GM12878 (cell line): ENCODE results near the gene AURKAIP1. TPM values are rescaled to one million over a fixed set of nuclear protein-coding genes. Genes with fewer than 3 reads are reported as not detected.

Source experiments
- ATAC-seq: fragments of 200-7000 bp; cut with Tn5 transposase; 3 replicates; pipeline ENCODE4 v1.9.1; 2020; ENCODE audit warnings: mild to moderate bottlenecking, moderate library complexity
- BruUV-seq: library from RNA; stranded (reverse); fragments of 400-500 nt; replicated peaks from 2 replicates; lab custom pipeline; 2021; lab: Mats Ljungman, UMichigan
- CTCF ChIA-PET: fragments of 300-600 bp; sonication (Branson Sonifier 250); formaldehyde crosslinking; extraction: SDS; loops from one replicate; lab custom pipeline; 2021; ENCODE audit warnings: inconsistent platforms; lab: Yijun Ruan, JAX
- POLR2A ChIA-PET: fragments of 350-600 bp; formaldehyde crosslinking; extraction: SDS; loops from one replicate; lab custom pipeline; 2021; ENCODE audit warnings: inconsistent platforms; lab: Charles Lee
- RAD21 ChIA-PET: fragments of 300-600 bp; sonication (Branson Sonifier 250); formaldehyde crosslinking; loops from one replicate; lab custom pipeline; 2023; ENCODE audit warnings: antibody characterized with exemption; ENCODE audit not compliant: unreplicated experiment; lab: Charles Lee
- SMC1A ChIA-PET: fragments of 300-600 bp; sonication (Branson Sonifier 250); formaldehyde crosslinking; loops from one replicate; lab custom pipeline; 2023; ENCODE audit not compliant: unreplicated experiment, uncharacterized antibody; lab: Charles Lee
- DNase-seq: peaks from one replicate; pipeline ENCODE4 v3.0.0-alpha.2; 2011; ENCODE audit warnings: low read depth, low spot score
- FAIRE-seq: peaks from 3 replicates; lab custom pipeline; 2011; peaks lifted over from hg19 to GRCh38; lab: Jason Lieb, UNC
- H2AFZ ChIP-seq: 2 replicates; pipeline ENCODE4 v1.6.0; 2011; ENCODE audit warnings: low read depth, low read length, control low read depth; ENCODE audit not compliant: control insufficient read depth
- H3K27ac ChIP-seq: 2 replicates; pipeline ENCODE4 v1.5.1; 2011; ENCODE audit warnings: control low read depth; ENCODE audit not compliant: control insufficient read depth, insufficient read depth
- H3K27me3 ChIP-seq, 2 experiments: replicated peaks in 1 of 2; 2 replicates each; pipeline versions ENCODE4 v1.6.0 to v1.6.1; 2011; ENCODE audit warnings: low read length in 1 of 2; ENCODE audit not compliant: control insufficient read depth in 2 of 2, insufficient read depth in 2 of 2
- H3K36me3 ChIP-seq, 2 experiments: 2 replicates each; pipeline ENCODE4 v1.5.1; 2011; ENCODE audit warnings: low read length in 1 of 2; ENCODE audit not compliant: control insufficient read depth in 2 of 2, insufficient read depth in 2 of 2
- H3K4me1 ChIP-seq: 2 replicates; pipeline ENCODE4 v1.6.1; 2011; ENCODE audit warnings: mild to moderate bottlenecking, low read length, moderate library complexity, mixed read lengths; ENCODE audit not compliant: control insufficient read depth, insufficient read depth
- H3K4me2 ChIP-seq: 2 replicates; pipeline ENCODE4 v1.6.0; 2011; ENCODE audit warnings: control low read depth; ENCODE audit not compliant: control insufficient read depth, insufficient read depth
- H3K4me3 ChIP-seq: fragments of 200-600 bp; sonication (generic); 2 replicates; pipeline ENCODE4 v1.5.1; 2016
- H3K79me2 ChIP-seq: 2 replicates; pipeline ENCODE4 v1.6.0; 2011; ENCODE audit warnings: low read length; ENCODE audit not compliant: control insufficient read depth, insufficient read depth
- H3K9ac ChIP-seq: 2 replicates; pipeline ENCODE4 v1.8.0; 2011; ENCODE audit warnings: low read length, control low read depth, mixed read lengths; ENCODE audit not compliant: control insufficient read depth, insufficient read depth
- H3K9me3 ChIP-seq: replicated peaks from 3 replicates; pipeline ENCODE4 v1.5.1; 2011; ENCODE audit warnings: mild to moderate bottlenecking, low read length; ENCODE audit not compliant: control insufficient read depth, insufficient read depth
- H4K20me1 ChIP-seq: 2 replicates; pipeline ENCODE4 v1.6.0; 2011; ENCODE audit not compliant: control insufficient read depth, insufficient read depth
- BACH1 ChIP-seq: fragments of 450-650 bp; IDR thresholded peaks from 2 replicates; pipeline ENCODE4 v1.6.1; 2017; ENCODE audit warnings: mild to moderate bottlenecking, borderline replicate concordance
- BCL3 ChIP-seq: IDR thresholded peaks from 2 replicates; pipeline ENCODE4 v1.6.1; 2011; ENCODE audit warnings: borderline replicate concordance, low read depth, mild to moderate bottlenecking, moderate library complexity, low read length; ENCODE audit not compliant: insufficient read depth, poor library complexity, severe bottlenecking
- ETV6 ChIP-seq, 2 experiments: fragments of 450-650 bp in 1 of 2; IDR thresholded peaks in 1 of 2; conservative IDR thresholded peaks in 1 of 2; 2 replicates each; pipeline ENCODE4 v1.6.1; 2014; ENCODE audit warnings: antibody characterized with exemption in 1 of 2, borderline replicate concordance in 1 of 2, low read depth in 1 of 2, mild to moderate bottlenecking in 1 of 2, moderate library complexity in 1 of 2
- HDGF ChIP-seq: fragments of 450-650 bp; IDR thresholded peaks from 2 replicates; pipeline ENCODE4 v1.6.1; 2016; ENCODE audit warnings: antibody characterized with exemption
- NFIC ChIP-seq: IDR thresholded peaks from 2 replicates; pipeline ENCODE4 v1.6.1; 2012; ENCODE audit warnings: low read depth, mild to moderate bottlenecking, inconsistent platforms, low read length, moderate library complexity
- NR2C2 ChIP-seq: IDR thresholded peaks from 2 replicates; pipeline ENCODE4 v1.6.1; 2011; ENCODE audit warnings: borderline replicate concordance, low read depth; ENCODE audit not compliant: control insufficient read depth, insufficient read length
- RELB ChIP-seq: fragments of 450-650 bp; IDR thresholded peaks from 2 replicates; pipeline ENCODE4 v1.6.1; 2017; ENCODE audit warnings: low read depth, mild to moderate bottlenecking, moderate library complexity
- WGBS: methylation state at CpG from one replicate; pipeline ENCODE4 v1.1.6; 2016; ENCODE audit warnings: low lambda C conversion rate; ENCODE audit not compliant: insufficient replicate concordance, insufficient coverage; ENCODE audit errors: missing lambda C conversion rate; 5-methylcytosine and 5-hydroxymethylcytosine counted together
- in situ Hi-C: fragments of 300-500 bp; cut with MboI; formaldehyde crosslinking; loops from 9 replicates; pipeline ENCODE4 v1.14.3; 2018; ENCODE audit warnings: mixed read lengths
- intact Hi-C: fragments of 100-400 bp; cut with micrococcal nuclease; formaldehyde crosslinking; loops from one replicate; pipeline ENCODE4 v1.14.2; 2022; ENCODE audit not compliant: unreplicated experiment
- polyA plus RNA-seq, 11 experiments: library from polyadenylated mRNA; depleted of rRNA in 4 of 11; unstranded in 6 of 11; stranded (reverse) in 5 of 11; fragments of >200 nt; fragmentation: Nextera tagmentation in 4 of 11; fragmentation: Illumina TruSeq in 1 of 11; extraction: Ambion mirVana in 4 of 11; extraction: Trizol in 1 of 11; gene quantifications; 1 replicate in 1 of 11; 2 replicates in 10 of 11; pipeline versions ENCODE4 v1.2.1 to v1.2.3, GENCODE V29; 2011 to 2016; ENCODE audit warnings: inconsistent platforms in 2 of 11, missing spikeins in 2 of 11, low read depth in 1 of 11
- total RNA-seq, 4 experiments: library from RNA; depleted of rRNA in 3 of 4; stranded (reverse); fragments of >200 nt in 3 of 4; fragmentation: Illumina TruSeq in 1 of 4; extraction: Trizol in 1 of 4; gene quantifications; 2 replicates each; pipeline versions ENCODE4 v1.2.1 to v1.2.3, GENCODE V29; 2013 to 2021
- TF ChIP-seq, protein P1 (sequence below): fragments of 450-650 bp; formaldehyde crosslinking; IDR thresholded peaks from 2 replicates; pipeline ENCODE4 v1.4.0; 2020; ENCODE audit warnings: mild to moderate bottlenecking, moderate library complexity

AURKAIP1 gene
- total and polyA plus RNA-seq, 10 of the 15 experiments (the other 5 are each of a cell fraction or from before 2014, with no cell fraction given) = 6.5 to 366 (median 120) TPM

DNA sequence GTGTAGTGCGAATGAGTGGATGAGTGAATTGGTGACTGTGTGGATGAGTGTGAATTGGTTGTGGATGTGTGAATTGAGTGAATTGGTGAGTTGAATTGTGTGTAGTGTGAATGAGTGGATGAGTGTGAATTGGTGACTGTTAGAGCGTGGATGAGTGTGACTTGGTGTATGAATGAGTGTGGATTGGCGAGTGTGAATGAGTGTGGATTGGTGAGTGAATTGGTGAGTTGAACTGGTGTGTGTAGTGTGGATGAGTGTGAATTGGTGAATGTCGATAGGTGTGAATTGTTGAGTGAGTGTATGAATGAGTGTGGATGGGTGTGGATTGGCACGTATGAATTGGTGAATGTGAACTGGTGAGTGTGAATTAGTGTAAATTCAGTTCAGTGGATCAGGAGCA lies 7.7 kb downstream of the AURKAIP1 start:
- Histone ChIP-seq H3K9me3 (peaks cover 3% of the 10 kb centered on the region; the same call in 1 of the 3 replicates), H4K20me1 (no peaks in the 10 kb centered on the region), H3K9ac (no peak overlapping the region), H3K27ac (no peak overlapping the region), H3K4me2 (no peak overlapping the region), H3K4me3 (no peak overlapping the region), H3K36me3 (peaks cover 0 to 1% of the 10 kb centered on the region in 2 experiments; a peak in 2 of 4 replicates), H2AFZ (no peak overlapping the region), H3K79me2 (peaks cover 3% of the 10 kb centered on the region), H3K27me3 (no peaks in the 10 kb centered on the region), H3K4me1 (peaks cover 12% of the 10 kb centered on the region)
- WGBS = 96% methylated on average over 5 of the region's 5 CpGs
- POLR2A ChIA-PET = no interaction called here
- DNase-seq (no peak), ATAC-seq (no peak), FAIRE-seq (no peak)
- RAD21 ChIA-PET = no interaction called here
- TF ChIP-seq, protein P1, sequence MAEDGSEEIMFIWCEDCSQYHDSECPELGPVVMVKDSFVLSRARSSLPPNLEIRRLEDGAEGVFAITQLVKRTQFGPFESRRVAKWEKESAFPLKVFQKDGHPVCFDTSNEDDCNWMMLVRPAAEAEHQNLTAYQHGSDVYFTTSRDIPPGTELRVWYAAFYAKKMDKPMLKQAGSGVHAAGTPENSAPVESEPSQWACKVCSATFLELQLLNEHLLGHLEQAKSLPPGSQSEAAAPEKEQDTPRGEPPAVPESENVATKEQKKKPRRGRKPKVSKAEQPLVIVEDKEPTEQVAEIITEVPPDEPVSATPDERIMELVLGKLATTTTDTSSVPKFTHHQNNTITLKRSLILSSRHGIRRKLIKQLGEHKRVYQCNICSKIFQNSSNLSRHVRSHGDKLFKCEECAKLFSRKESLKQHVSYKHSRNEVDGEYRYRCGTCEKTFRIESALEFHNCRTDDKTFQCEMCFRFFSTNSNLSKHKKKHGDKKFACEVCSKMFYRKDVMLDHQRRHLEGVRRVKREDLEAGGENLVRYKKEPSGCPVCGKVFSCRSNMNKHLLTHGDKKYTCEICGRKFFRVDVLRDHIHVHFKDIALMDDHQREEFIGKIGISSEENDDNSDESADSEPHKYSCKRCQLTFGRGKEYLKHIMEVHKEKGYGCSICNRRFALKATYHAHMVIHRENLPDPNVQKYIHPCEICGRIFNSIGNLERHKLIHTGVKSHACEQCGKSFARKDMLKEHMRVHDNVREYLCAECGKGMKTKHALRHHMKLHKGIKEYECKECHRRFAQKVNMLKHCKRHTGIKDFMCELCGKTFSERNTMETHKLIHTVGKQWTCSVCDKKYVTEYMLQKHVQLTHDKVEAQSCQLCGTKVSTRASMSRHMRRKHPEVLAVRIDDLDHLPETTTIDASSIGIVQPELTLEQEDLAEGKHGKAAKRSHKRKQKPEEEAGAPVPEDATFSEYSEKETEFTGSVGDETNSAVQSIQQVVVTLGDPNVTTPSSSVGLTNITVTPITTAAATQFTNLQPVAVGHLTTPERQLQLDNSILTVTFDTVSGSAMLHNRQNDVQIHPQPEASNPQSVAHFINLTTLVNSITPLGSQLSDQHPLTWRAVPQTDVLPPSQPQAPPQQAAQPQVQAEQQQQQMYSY (CRISPR knock-in tag) = no peak
- TF ChIP-seq NFIC (0 out of 2 replicates have a peak, but pooled peaks have one; percentile 6), BCL3 (peak; percentile 81), HDGF (peak; percentile 33; the same call in 1 of the 2 replicates), BACH1 (peak; percentile 70; the same call in 1 of the 2 replicates), ETV6 (conservative IDR thresholded peaks at IDR 0.05 in 1 of 2, IDR thresholded peaks at IDR 0.05 in 1 of 2; ENCODE audit: borderline replicate concordance in 1 of 2, low read depth in 1 of 2) (no peak), NR2C2 (no peak), RELB (peak; percentile 68)
- no TSS peak for BruUV-seq
- in situ Hi-C loops (no loop called here), intact Hi-C loops (no loop called here)
- SMC1A ChIA-PET = no interaction called here
- CTCF ChIA-PET = no interaction called here
